Measurements from ENCODE around the gene UNK.
A peak's percentile ranks its signal among the peaks of the same experiment; 100 is the strongest.

UNK gene

GRCh38 chr17:75828076-75828400, 43.4 kb downstream of the UNK start:
- Histone ChIP-seq H3K9ac (ENCODE audit: low read length) (peak overlapping the region; percentile 71), H4K8ac (ENCODE audit: low read depth, low read length) (no peak overlapping the region), H3K23ac (ENCODE audit: low read length) (peak overlapping the region; percentile 91), H3K27ac (ENCODE audit: low read depth, low read length) (no peak overlapping the region), H3K27me3 (ENCODE audit: insufficient read depth, low read length, poor library complexity) (no peaks in the 10 kb centered on the region), H3K18ac (ENCODE audit: low read length) (peak overlapping the region; percentile 7), H2BK15ac (replicated peaks; ENCODE audit: low read depth) (no peak overlapping the region), H3K79me2 (ENCODE audit: control insufficient read depth, insufficient read depth, low read length) (no peaks in the 10 kb centered on the region), H2BK120ac (ENCODE audit: low read depth, low read length) (no peak overlapping the region), H3K4ac (ENCODE audit: low read depth, low read length) (no peak overlapping the region), H4K5ac (ENCODE audit: low read length) (peak overlapping the region; percentile 49), H3K56ac (ENCODE audit: low read length) (peak overlapping the region; percentile 89), H2AK5ac (ENCODE audit: low read length) (peak overlapping the region; percentile 62), H3K4me1 (ENCODE audit: control insufficient read depth, low read depth, low read length) (peaks cover 8% of the 10 kb centered on the region), H3K4me3 (ENCODE audit: low read length) (no peak overlapping the region), H2BK5ac (ENCODE audit: low read length) (peak overlapping the region; percentile 51), H3K4me2 (ENCODE audit: low read length) (peak overlapping the region; percentile 76), H3K36me3 (ENCODE audit: control insufficient read depth, insufficient read depth, low read length) (no peaks in the 10 kb centered on the region), H3K79me1 (ENCODE audit: low read length) (no peaks in the 10 kb centered on the region)
- no CpG with 5 or more reads among the region's 11 CpGs for WGBS (ENCODE audit: extremely low coverage, insufficient coverage, low lambda C conversion rate)
- peak; percentile 71 for DNase-seq

GRCh38 chr17:75828741-75829140, 44.1 kb downstream of the UNK start:
- no peaks in the 10 kb centered on the region for H3K36me3 ChIP-seq (ENCODE audit: control insufficient read depth, insufficient read depth, low read length)
- no peak overlapping the region for H2BK5ac ChIP-seq (ENCODE audit: low read length)
- H2AK5ac ChIP-seq (ENCODE audit: low read length), result no peak overlapping the region
- no CpG with 5 or more reads among the region's 19 CpGs for WGBS (ENCODE audit: extremely low coverage, insufficient coverage, low lambda C conversion rate)
- peaks cover 8% of the 10 kb centered on the region for H3K4me1 ChIP-seq (ENCODE audit: control insufficient read depth, low read depth, low read length)
- H3K56ac ChIP-seq (ENCODE audit: low read length), result peak overlapping the region; percentile 89
- no peak overlapping the region for H3K4me3 ChIP-seq (ENCODE audit: low read length)
- no peak overlapping the region for H4K5ac ChIP-seq (ENCODE audit: low read length)
- DNase-seq, result no peak
- no peak overlapping the region for H3K18ac ChIP-seq (ENCODE audit: low read length)
- no peak overlapping the region for H3K4ac ChIP-seq (ENCODE audit: low read depth, low read length)
- no peak overlapping the region for H2BK120ac ChIP-seq (ENCODE audit: low read depth, low read length)
- no peaks in the 10 kb centered on the region for H3K79me1 ChIP-seq (ENCODE audit: low read length)
- no peak overlapping the region for H3K27ac ChIP-seq (ENCODE audit: low read depth, low read length)
- H3K27me3 ChIP-seq (ENCODE audit: insufficient read depth, low read length, poor library complexity), result no peaks in the 10 kb centered on the region
- no peak overlapping the region for H3K23ac ChIP-seq (ENCODE audit: low read length)
- H2BK15ac ChIP-seq (replicated peaks; ENCODE audit: low read depth), result no peak overlapping the region
- H3K79me2 ChIP-seq (ENCODE audit: control insufficient read depth, insufficient read depth, low read length), result no peaks in the 10 kb centered on the region
- H3K9ac ChIP-seq (ENCODE audit: low read length), result no peak overlapping the region
- no peak overlapping the region for H4K8ac ChIP-seq (ENCODE audit: low read depth, low read length)
- no peak overlapping the region for H3K4me2 ChIP-seq (ENCODE audit: low read length)

DNA sequence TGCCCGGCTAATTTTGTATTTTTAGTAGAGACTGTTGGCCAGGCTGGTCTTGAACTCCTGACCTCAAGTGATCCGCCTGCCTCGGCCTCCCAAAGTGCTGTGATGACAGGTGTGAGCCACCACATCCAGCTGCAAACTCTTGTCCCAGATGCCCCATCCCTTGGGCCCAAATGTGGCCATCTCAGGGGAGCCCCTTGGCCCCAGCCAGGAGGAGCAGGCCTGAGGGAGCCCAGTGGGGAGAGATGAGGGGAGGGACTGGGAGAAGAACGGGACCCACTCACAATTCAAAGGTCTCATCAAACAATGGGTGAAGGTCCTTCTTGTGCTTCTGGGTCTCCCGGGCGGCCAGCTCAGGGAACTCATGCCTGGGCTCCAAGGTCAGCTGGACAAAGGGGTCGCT, 45.1 kb downstream of the UNK start:
- Histone ChIP-seq H4K5ac (ENCODE audit: low read length) (no peak overlapping the region), H3K4me1 (ENCODE audit: control insufficient read depth, low read depth, low read length) (peaks cover 8% of the 10 kb centered on the region), H3K79me1 (ENCODE audit: low read length) (no peaks in the 10 kb centered on the region), H2BK5ac (ENCODE audit: low read length) (no peak overlapping the region), H3K9ac (ENCODE audit: low read length) (no peak overlapping the region), H2AK5ac (ENCODE audit: low read length) (no peak overlapping the region), H3K56ac (ENCODE audit: low read length) (no peak overlapping the region), H3K79me2 (ENCODE audit: control insufficient read depth, insufficient read depth, low read length) (no peaks in the 10 kb centered on the region), H3K23ac (ENCODE audit: low read length) (no peak overlapping the region), H3K4ac (ENCODE audit: low read depth, low read length) (no peak overlapping the region), H3K27me3 (ENCODE audit: insufficient read depth, low read length, poor library complexity) (no peaks in the 10 kb centered on the region), H4K8ac (ENCODE audit: low read depth, low read length) (no peak overlapping the region), H3K27ac (ENCODE audit: low read depth, low read length) (no peak overlapping the region), H2BK15ac (replicated peaks; ENCODE audit: low read depth) (no peak overlapping the region), H3K4me3 (ENCODE audit: low read length) (no peak overlapping the region), H3K36me3 (ENCODE audit: control insufficient read depth, insufficient read depth, low read length) (no peaks in the 10 kb centered on the region), H2BK120ac (ENCODE audit: low read depth, low read length) (no peak overlapping the region), H3K4me2 (ENCODE audit: low read length) (no peak overlapping the region), H3K18ac (ENCODE audit: low read length) (no peak overlapping the region)
- no peak for DNase-seq
- WGBS (ENCODE audit: extremely low coverage, insufficient coverage, low lambda C conversion rate), result no CpG with 5 or more reads among the region's 7 CpGs

DNA sequence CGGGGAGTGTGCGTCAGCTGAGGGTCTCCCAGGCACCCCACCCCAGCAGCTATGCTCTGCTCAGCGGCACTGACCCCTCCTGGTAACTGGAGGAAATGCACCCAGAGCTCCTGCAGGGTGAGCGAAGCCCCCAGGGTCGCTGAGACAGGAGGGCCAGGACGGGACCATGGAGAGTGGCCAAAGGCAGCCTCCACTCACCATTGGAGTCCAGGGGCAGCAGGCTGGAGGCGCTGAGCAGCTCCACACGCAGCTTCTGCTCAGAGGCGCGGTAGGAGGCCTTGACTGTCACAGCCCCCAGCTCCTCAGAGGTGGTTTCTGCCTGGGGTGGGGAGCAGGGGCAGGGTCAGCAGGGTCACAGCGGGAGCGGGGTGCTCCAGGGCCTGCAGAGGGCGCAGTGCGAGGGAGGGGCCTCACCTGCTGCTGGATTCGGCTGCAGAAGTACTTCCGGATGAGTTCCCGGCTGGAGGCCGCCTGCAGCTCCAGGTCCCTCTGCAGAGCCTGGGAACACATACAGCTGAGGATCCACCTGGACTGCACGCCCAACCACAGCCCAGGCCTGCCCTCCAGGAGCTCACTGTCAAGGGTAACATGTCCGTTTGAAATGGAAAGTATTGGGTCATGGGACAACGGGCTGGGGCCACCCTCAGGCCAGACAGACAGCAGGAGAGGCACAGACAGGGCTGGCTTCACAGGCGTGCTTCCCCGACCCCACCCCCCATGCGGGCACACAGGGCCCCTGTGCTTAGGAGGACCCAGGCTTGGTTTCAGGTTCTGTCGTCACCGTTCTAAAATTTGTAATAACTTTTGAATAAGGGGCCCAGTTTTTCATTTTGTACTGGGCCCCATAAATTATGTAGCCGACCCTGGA, 45.8 kb downstream of the UNK start:
- Histone ChIP-seq H3K36me3 (ENCODE audit: control insufficient read depth, insufficient read depth, low read length) (no peaks in the 10 kb centered on the region), H3K4me3 (ENCODE audit: low read length) (no peak overlapping the region), H3K18ac (ENCODE audit: low read length) (no peak overlapping the region), H3K4me2 (ENCODE audit: low read length) (no peak overlapping the region), H3K4ac (ENCODE audit: low read depth, low read length) (no peak overlapping the region), H4K5ac (ENCODE audit: low read length) (no peak overlapping the region), H3K27me3 (ENCODE audit: insufficient read depth, low read length, poor library complexity) (no peaks in the 10 kb centered on the region), H3K79me2 (ENCODE audit: control insufficient read depth, insufficient read depth, low read length) (no peaks in the 10 kb centered on the region), H3K23ac (ENCODE audit: low read length) (no peak overlapping the region), H3K79me1 (ENCODE audit: low read length) (no peaks in the 10 kb centered on the region), H2BK120ac (ENCODE audit: low read depth, low read length) (no peak overlapping the region), H3K27ac (ENCODE audit: low read depth, low read length) (no peak overlapping the region), H2BK15ac (replicated peaks; ENCODE audit: low read depth) (no peak overlapping the region), H4K8ac (ENCODE audit: low read depth, low read length) (no peak overlapping the region), H2AK5ac (ENCODE audit: low read length) (no peak overlapping the region), H3K56ac (ENCODE audit: low read length) (peak overlapping the region; percentile 79), H3K4me1 (ENCODE audit: control insufficient read depth, low read depth, low read length) (peaks cover 8% of the 10 kb centered on the region), H3K9ac (ENCODE audit: low read length) (peak overlapping the region; percentile 46), H2BK5ac (ENCODE audit: low read length) (peak overlapping the region; percentile 63)
- peak; percentile 85 for DNase-seq
- no CpG with 5 or more reads among the region's 27 CpGs for WGBS (ENCODE audit: extremely low coverage, insufficient coverage, low lambda C conversion rate)

GRCh38 chr17:75831032-75831571, 46.5 kb downstream of the UNK start:
- H3K4me1 ChIP-seq (ENCODE audit: control insufficient read depth, low read depth, low read length), result peaks cover 8% of the 10 kb centered on the region
- H2BK5ac ChIP-seq (ENCODE audit: low read length), result no peak overlapping the region
- WGBS (ENCODE audit: extremely low coverage, insufficient coverage, low lambda C conversion rate), result no CpG with 5 or more reads among the region's 15 CpGs
- H3K18ac ChIP-seq (ENCODE audit: low read length), result no peak overlapping the region
- H3K9ac ChIP-seq (ENCODE audit: low read length), result no peak overlapping the region
- no peaks in the 10 kb centered on the region for H3K79me2 ChIP-seq (ENCODE audit: control insufficient read depth, insufficient read depth, low read length)
- no peak overlapping the region for H2AK5ac ChIP-seq (ENCODE audit: low read length)
- no peak overlapping the region for H3K27ac ChIP-seq (ENCODE audit: low read depth, low read length)
- no peak overlapping the region for H2BK120ac ChIP-seq (ENCODE audit: low read depth, low read length)
- H3K56ac ChIP-seq (ENCODE audit: low read length), result no peak overlapping the region
- H4K5ac ChIP-seq (ENCODE audit: low read length), result no peak overlapping the region
- no peaks in the 10 kb centered on the region for H3K79me1 ChIP-seq (ENCODE audit: low read length)
- H4K8ac ChIP-seq (ENCODE audit: low read depth, low read length), result no peak overlapping the region
- H3K4ac ChIP-seq (ENCODE audit: low read depth, low read length), result no peak overlapping the region
- no peak overlapping the region for H3K4me2 ChIP-seq (ENCODE audit: low read length)
- H3K4me3 ChIP-seq (ENCODE audit: low read length), result no peak overlapping the region
- no peak overlapping the region for H2BK15ac ChIP-seq (replicated peaks; ENCODE audit: low read depth)
- no peak for DNase-seq
- no peak overlapping the region for H3K23ac ChIP-seq (ENCODE audit: low read length)
- no peaks in the 10 kb centered on the region for H3K27me3 ChIP-seq (ENCODE audit: insufficient read depth, low read length, poor library complexity)
- no peaks in the 10 kb centered on the region for H3K36me3 ChIP-seq (ENCODE audit: control insufficient read depth, insufficient read depth, low read length)

Data from mesendoderm (in vitro differentiated cells).